Dendritic cell treated with granulocyte-macrophage colony-stimulating factor and Interleukin-4, amounts not matched to agents 40 ng/mL and 50 ng/mL, for 4 days (primary cell): ENCODE results near the gene SERTAD1.
A peak's percentile ranks its signal among the peaks of the same experiment; 100 is the strongest.
"Not testable (repeated sequence)": the region's sequence is repeated elsewhere in the genome, so short reads cannot be mapped to it uniquely, and the experiment has no call there.

Experiments
- H3K27ac Mint-ChIP-seq: one replicate; pipeline ENCODE4 v1.8.0; 2022; ENCODE audit warnings: mild to moderate bottlenecking, mixed read lengths
- H3K27me3 Mint-ChIP-seq: one replicate; pipeline ENCODE4 v1.8.0; 2022; ENCODE audit warnings: mild to moderate bottlenecking, mixed read lengths
- H3K36me3 Mint-ChIP-seq: one replicate; pipeline ENCODE4 v1.8.0; 2022; ENCODE audit warnings: low read depth, mixed read lengths
- H3K4me1 Mint-ChIP-seq: one replicate; pipeline ENCODE4 v1.8.0; 2022; ENCODE audit warnings: low read depth, mixed read lengths
- H3K4me3 Mint-ChIP-seq: one replicate; pipeline ENCODE4 v1.8.0; 2022; ENCODE audit warnings: mild to moderate bottlenecking, moderate library complexity, mixed read lengths
- H3K9me3 Mint-ChIP-seq: one replicate; pipeline ENCODE4 v1.8.0; 2022; ENCODE audit warnings: mixed read lengths
- intact Hi-C: fragments of 100-400 bp; cut with micrococcal nuclease; formaldehyde crosslinking; loops from one replicate; pipeline ENCODE4 v1.15.0; 2022

Gene SERTAD1

DNA sequence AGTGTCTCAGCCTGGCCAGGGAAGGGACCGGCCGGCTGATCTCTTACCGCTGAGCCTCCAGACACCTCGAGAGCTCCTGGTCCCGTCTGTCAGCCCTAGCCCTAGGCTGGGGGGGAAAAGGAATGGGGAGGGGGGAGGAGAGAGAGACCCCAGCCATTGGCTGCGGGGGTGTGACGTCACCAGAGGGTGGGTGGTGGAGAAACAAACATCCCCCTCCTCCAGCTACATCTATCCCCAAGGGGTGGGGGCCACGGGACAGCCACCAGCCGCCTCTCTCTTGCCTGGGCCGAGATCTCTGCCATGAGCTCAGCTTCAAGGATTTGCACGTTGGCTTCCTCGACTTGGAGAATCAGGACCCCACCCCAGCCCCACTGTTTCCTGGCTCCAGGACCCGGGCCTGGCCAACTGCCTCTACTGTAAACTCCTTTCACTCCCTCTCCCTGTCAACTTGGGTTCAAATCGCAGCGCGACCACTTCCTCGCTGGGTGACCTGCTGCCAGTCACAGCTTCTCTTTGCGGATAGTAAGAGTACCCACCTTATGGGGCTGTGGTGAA lies 12.4 kb downstream of the SERTAD1 start, which contains the start of gene PRX:
Gene PRX, minus strand, starts transcription at position 88 of the 555 bp plus-strand sequence. CDS start 5,446 bp downstream, outside the sequence.
- no peak within 1 kb of the TSS for H3K4me3 Mint-ChIP-seq
- peaks cover 20% of the 10 kb centered on the region for H3K27me3 Mint-ChIP-seq
- H3K36me3 Mint-ChIP-seq = no peaks in the 10 kb centered on the region
- intact Hi-C loops = no loop called here
- peaks cover 47% of the 10 kb centered on the region for H3K4me1 Mint-ChIP-seq
- no peaks in the 10 kb centered on the region for H3K9me3 Mint-ChIP-seq
- H3K27ac Mint-ChIP-seq = peak within 1 kb of the TSS; percentile 21

DNA sequence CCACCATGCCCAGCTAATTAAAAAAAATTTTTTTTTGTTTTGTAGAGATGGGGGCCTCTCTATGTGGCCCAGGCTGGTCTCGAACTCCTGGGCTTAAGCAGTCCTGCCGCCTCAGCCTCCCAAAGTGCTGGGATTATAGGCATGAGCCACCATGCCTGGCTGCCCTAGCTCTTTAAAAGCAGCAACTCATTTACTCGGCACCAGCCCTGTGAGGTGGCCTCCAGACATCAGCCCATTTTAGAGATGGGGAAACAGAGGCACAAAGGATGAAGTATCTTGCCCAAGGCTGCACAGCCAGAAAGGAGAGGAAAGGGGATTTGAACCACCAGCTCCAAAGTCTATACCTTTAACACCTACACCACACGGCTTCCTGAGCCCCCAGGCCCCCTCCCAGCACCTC lies 12.9 kb downstream of the SERTAD1 start:
- Mint-ChIP-seq H3K9me3 (no peaks in the 10 kb centered on the region), H3K27me3 (peaks cover 20% of the 10 kb centered on the region), H3K4me3 (no peak overlapping the region), H3K27ac (peak overlapping the region; percentile 21), H3K36me3 (no peaks in the 10 kb centered on the region), H3K4me1 (peaks cover 47% of the 10 kb centered on the region)
- intact Hi-C loops = no loop called here

DNA sequence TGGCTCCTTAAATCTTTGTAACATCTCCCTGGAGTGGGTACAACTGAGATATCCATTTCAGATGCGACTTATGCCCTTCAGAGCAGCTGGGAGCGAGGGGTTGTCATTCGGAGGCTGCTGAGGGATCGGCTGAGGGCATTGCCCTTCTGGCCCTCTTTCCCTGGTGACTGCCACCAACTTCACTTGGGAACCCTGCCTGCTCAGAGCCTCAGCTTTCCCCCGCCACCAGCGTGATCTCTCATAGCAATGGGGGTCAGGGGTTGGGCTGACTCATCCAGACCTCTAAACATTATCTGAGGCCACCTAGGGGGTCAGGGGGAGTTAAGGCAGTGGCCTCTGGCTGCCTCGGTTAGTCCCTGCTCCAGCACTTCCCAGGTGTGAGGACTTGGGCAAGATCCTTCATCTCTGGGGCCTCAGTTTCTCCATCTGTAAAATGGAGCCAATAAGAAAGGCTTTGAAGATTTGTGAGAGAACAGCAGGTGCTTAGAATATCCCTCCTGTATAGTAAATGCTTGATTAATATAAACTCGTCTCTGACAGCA lies 13.8 kb downstream of the SERTAD1 start:
- no peaks in the 10 kb centered on the region for H3K36me3 Mint-ChIP-seq
- no peaks in the 10 kb centered on the region for H3K9me3 Mint-ChIP-seq
- intact Hi-C loops = no loop called here

DNA sequence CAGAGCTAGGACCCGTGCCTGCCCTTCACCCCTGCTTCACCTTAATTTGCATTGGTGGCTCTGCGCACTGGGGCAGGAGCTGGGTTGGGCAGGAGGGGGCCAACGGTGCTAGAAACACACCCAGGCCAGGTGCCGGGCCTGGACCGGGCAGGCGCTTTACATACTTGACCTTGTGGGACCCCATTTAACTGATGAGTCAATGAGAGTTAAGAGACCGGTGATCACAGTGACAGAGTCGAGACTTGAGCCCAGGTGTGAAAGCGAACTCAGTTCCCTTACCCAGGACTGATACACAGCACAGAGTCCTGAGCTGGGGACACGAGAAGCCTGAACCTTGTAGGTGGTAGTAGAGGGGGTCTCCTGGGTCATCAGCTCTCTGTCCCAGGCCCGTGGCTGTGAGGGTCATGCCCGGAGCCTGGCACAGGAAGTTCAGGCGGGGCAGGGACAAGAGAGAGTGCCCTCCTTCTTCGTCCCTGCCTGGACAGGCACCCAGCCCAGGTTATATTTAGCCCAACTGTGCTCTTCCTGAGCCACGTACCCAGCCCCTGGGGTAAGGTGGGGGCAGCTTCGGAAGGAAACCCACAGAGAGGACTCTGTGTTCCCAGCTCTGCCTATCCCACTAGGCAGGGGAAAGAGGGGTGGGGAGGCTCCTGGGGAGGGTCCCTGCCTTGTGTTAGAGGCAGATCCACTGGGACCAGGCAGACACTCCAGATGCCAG lies 14.5 kb downstream of the SERTAD1 start:
- peaks cover 23% of the 10 kb centered on the region for H3K27me3 Mint-ChIP-seq
- peaks cover 35% of the 10 kb centered on the region for H3K4me1 Mint-ChIP-seq
- intact Hi-C loops = no loop called here
- H3K9me3 Mint-ChIP-seq = no peaks in the 10 kb centered on the region
- H3K27ac Mint-ChIP-seq = no peak overlapping the region
- H3K4me3 Mint-ChIP-seq = no peak overlapping the region
- no peaks in the 10 kb centered on the region for H3K36me3 Mint-ChIP-seq

More for the DNA sequence above, 13.8 kb downstream of the SERTAD1 start:
- peaks cover 43% of the 10 kb centered on the region for H3K4me1 Mint-ChIP-seq
- no peak overlapping the region for H3K27ac Mint-ChIP-seq
- H3K27me3 Mint-ChIP-seq = peaks cover 23% of the 10 kb centered on the region
- H3K4me3 Mint-ChIP-seq = no peak overlapping the region

DNA sequence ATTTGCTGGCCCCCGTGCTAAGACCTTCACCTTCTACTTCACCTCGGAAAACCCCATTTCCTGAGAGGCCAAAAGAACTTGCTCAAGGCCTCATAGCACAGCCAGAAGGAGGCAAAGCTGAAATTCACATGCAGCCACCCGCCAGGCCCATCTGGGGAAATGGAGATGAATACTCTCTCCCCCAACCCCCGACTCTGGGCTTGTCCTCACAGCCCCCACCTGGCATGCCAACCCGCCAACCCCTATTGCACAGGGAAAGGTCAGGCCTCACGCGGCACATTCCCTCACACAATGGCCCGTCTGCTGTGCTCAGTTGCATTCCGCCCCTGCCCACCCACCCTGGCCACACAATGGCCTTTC lies 15.8 kb downstream of the SERTAD1 start:
- no peaks in the 10 kb centered on the region for H3K9me3 Mint-ChIP-seq
- intact Hi-C loops = no loop called here
- H3K4me3 Mint-ChIP-seq = no peak overlapping the region
- peaks cover 26% of the 10 kb centered on the region for H3K4me1 Mint-ChIP-seq
- peaks cover 23% of the 10 kb centered on the region for H3K27me3 Mint-ChIP-seq
- no peaks in the 10 kb centered on the region for H3K36me3 Mint-ChIP-seq
- H3K27ac Mint-ChIP-seq = no peak overlapping the region

DNA sequence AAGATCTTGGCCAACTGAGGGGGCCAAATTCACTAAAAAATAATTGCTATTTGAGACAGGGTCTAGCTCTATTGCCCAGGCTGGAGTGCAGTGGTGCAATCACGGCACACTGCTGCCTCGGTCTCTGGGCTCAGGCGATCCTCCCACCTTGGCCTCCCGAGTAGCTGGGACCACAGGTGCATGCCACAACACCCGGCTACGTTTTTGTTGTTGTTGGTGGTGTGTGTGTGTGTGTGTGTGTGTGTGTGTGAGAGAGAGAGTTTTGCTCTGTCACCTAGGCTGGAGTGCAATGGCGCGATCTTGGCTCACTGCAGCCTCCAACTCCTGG lies 17.2 kb downstream of the SERTAD1 start:
- not testable (repeated sequence) for H3K9me3 Mint-ChIP-seq, H3K36me3 Mint-ChIP-seq, H3K4me3 Mint-ChIP-seq, H3K27ac Mint-ChIP-seq
- intact Hi-C loops = loop anchor here (10.0 kb wide), 1 partner anchor 64 kb away; the partner anchor contains the start of genes C19orf47 and PLD3
- peaks cover 22% of the 10 kb centered on the region for H3K27me3 Mint-ChIP-seq
- peaks cover 39% of the 10 kb centered on the region for H3K4me1 Mint-ChIP-seq

DNA sequence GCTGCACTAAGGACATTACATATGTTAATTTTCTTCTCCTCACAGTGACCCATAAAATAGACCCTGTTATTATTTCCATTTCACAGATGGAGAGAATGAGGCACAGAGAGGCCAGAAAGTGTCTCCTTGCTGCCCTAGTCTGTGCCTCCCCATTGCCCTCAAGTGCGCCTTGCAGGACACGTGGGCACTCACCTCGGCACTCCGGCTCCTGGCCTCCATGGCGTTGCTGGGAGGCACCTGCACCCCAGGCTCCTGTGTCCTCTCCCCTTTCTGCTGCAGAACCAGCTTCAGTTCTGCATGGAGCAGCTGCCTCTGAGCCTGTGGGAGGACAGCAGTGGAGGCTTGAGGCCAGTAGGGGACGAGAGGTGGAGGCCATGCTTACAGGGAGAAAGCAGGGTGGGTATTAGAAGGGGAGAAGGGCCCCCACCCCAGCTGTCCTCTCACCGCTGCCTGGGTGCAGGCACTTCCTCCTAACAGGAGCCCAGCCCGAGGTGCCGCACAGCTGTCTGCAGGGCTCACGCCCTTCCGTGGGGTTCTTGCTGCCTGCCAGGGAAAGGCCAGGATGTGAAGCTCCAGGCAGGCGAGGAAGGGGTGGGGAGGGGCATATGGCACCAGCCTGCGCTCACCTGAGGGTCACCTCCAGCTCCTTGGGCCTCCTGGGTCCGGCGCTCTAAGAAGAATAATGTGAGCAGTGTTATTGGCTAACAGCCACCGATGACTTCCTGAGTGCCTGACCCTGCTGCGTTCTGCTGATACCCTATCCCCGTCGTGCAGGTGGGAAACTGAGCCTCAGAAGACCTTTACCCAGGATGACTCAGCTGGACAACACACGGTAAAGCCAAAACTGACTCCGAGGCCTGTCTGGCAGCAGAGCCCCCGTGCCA lies 17.8 kb downstream of the SERTAD1 start:
- Mint-ChIP-seq H3K27ac (no peak overlapping the region), H3K4me1 (peaks cover 45% of the 10 kb centered on the region), H3K9me3 (no peaks in the 10 kb centered on the region), H3K4me3 (no peak overlapping the region), H3K27me3 (peaks cover 16% of the 10 kb centered on the region), H3K36me3 (no peaks in the 10 kb centered on the region)
- intact Hi-C loops = loop anchor here (10.0 kb wide), 1 partner anchor 63 kb away; the partner anchor contains the start of genes C19orf47 and PLD3

DNA sequence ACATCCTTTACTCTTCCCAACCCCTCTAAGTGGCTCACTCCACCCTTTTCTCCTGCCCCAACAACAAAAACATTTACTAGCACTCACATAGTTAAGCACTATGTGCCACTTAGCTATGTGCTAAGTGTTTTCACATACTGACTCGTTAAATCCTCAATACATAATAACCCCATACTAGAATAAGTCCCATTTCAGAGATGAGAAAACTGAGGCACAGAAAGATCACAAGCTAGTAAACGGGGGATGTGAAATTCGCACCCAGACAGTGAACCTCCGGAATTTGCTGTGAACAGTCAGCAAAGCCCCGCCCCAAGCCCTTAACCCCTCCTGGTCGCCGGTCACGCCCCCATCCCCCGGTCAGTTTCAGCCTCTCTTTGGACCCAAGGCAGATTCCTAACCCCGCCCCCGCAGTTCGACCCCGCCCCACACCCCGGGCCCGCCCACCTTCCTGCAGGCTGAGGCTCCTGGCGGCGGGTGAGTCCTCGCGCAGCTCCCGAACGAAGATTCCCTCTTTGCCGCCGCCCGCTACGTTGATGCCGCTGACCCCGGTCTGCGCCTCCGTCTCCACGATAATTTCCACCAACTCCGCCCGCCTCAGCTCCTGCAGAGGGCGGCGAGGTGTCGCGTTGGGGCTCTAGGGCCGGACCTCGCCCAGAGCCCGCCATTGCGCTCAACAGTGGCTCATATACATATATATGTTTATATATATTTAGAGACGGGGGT lies 22.4 kb downstream of the SERTAD1 start:
- Mint-ChIP-seq H3K9me3 (no peaks in the 10 kb centered on the region), H3K4me3 (peak overlapping the region; percentile 86), H3K4me1 (peaks cover 56% of the 10 kb centered on the region), H3K27ac (peak overlapping the region; percentile 80), H3K36me3 (no peaks in the 10 kb centered on the region), H3K27me3 (peaks cover 6% of the 10 kb centered on the region)
- intact Hi-C loops = loop anchor here (2.0 to 10.0 kb wide), 2 partner anchors 39 to 59 kb away; partner anchors contain the start of genes C19orf47 and PLD3

DNA sequence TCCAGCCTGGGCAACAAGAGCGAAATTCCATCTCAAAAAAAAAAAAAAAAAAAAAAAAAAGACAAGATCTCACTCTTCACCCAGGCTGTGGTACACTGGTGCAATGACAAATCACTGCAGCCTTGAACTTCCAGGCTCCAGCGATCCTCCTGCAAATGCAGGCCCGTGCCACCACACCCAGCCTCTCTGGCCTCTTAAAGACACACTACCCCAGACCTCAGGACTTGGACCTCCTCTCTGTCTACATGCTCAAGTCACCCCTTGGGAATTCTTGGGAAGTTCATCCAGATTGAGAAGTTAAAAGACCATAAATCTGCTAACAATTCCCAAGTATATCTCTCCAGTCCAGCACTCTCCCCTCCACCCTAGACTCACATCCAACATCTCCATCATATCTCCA lies 25.2 kb downstream of the SERTAD1 start:
- H3K9me3 Mint-ChIP-seq = no peaks in the 10 kb centered on the region
- intact Hi-C loops = loop anchor here (10.0 kb wide), 1 partner anchor 56 kb away; the partner anchor contains the start of genes C19orf47 and PLD3
- H3K36me3 Mint-ChIP-seq = no peaks in the 10 kb centered on the region
- no peak overlapping the region for H3K27ac Mint-ChIP-seq
- peaks cover 55% of the 10 kb centered on the region for H3K4me1 Mint-ChIP-seq
- no peak overlapping the region for H3K4me3 Mint-ChIP-seq
- H3K27me3 Mint-ChIP-seq = peaks cover 27% of the 10 kb centered on the region

DNA sequence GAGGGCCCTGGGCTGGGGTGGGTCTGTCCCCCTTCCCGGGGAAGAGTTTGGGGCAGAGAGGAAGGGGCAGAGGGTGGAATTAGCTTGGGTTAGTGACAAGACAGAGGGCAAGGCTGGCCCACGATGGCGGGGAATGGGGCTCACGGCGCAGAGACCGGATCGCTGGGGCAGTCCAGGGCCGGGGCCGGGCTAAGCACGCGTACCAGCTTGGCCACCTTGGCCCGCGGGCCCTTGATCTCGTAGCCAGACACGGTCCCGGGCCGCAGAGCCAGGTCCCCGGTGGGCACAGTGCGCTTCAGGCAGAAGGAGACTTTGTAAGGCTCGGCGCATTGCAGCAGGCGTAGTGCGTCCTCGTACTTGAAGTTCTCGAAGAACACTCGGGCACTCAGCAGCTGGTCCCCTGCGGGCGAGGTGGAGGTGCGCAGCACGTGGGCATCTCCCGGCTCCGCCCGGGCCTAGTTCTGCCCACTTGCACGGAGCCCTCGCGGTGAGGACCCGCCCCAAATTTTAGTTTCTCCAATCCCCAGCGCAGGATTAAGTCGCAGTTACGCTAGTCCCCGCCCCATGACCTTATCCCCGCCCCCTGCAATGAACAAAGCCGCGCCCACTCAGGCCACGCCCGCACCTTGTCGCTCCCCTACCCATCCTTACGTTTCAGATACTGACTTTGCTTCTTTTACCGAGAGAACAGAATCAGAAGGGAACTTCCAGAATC lies 27.2 kb downstream of the SERTAD1 start:
- H3K27me3 Mint-ChIP-seq = peaks cover 30% of the 10 kb centered on the region
- H3K9me3 Mint-ChIP-seq = no peaks in the 10 kb centered on the region
- H3K36me3 Mint-ChIP-seq = no peaks in the 10 kb centered on the region
- peak overlapping the region; percentile 52 for H3K27ac Mint-ChIP-seq
- peak overlapping the region; percentile 41 for H3K4me3 Mint-ChIP-seq
- intact Hi-C loops = no loop called here
- peaks cover 39% of the 10 kb centered on the region for H3K4me1 Mint-ChIP-seq

DNA sequence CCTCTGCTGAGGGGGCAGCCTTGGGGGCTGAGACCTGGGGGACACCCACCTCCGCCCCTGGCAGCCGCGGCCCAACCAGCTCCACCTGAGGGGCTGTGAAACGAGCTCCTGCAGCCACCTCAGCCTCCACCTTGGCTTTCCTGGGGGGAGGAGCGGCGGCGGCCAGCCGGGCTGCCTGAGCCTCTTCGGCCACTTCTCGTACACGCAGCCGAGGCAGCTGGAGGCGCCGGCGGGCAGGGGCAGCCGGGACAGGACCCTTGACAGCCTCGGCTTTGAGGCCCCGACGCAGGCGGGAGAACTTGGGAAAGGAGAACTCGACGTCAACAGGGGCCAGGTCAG lies 28.3 kb downstream of the SERTAD1 start:
- Mint-ChIP-seq H3K27me3 (peaks cover 30% of the 10 kb centered on the region), H3K27ac (no peak overlapping the region), H3K36me3 (no peaks in the 10 kb centered on the region), H3K9me3 (no peaks in the 10 kb centered on the region), H3K4me1 (peaks cover 32% of the 10 kb centered on the region), H3K4me3 (no peak overlapping the region)
- intact Hi-C loops = no loop called here

DNA sequence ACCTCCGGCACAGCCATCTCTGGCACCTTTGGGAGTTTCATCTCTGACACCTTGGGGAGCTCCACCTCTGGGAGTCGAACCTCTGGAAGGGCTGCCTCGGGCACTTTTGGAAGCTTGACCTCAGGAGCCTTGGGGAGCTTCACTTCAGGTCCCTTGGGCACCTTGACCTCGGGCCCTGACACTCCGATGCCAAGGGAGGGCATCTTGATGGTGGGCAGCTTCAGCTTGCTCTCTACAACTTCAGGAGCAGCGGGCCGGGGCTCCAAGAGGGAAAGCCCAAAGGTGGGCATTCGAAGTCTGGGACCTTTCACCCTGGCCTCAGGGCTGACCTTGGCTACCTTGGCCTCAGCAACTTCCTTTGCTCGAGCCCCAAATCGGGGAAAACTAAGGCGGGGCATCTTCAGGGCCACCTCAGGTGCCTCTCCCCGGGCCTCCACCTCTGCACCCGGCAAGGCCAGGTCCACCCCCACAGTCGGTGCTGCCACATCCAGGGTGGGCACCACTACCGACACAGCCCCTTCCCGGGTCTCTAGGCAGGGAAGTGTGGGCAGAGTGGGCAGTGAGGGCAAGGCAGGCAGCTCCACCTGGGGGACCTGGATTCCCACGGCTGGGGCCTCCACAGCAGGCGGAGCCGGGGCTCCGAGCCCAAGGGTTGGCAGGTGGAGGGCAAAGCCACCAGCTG lies 28.8 kb downstream of the SERTAD1 start:
- no peaks in the 10 kb centered on the region for H3K36me3 Mint-ChIP-seq
- peaks cover 30% of the 10 kb centered on the region for H3K27me3 Mint-ChIP-seq
- no peak overlapping the region for H3K4me3 Mint-ChIP-seq
- no peaks in the 10 kb centered on the region for H3K9me3 Mint-ChIP-seq
- H3K27ac Mint-ChIP-seq = no peak overlapping the region
- intact Hi-C loops = no loop called here
- peaks cover 37% of the 10 kb centered on the region for H3K4me1 Mint-ChIP-seq
